GM23338 (cell line): ENCODE data around the gene IFT74. TPM values are rescaled to one million over a fixed set of nuclear protein-coding genes. Genes with fewer than 3 reads are reported as not detected.

Experiments
- polyA plus RNA-seq: library from polyadenylated mRNA; unstranded; fragments of >200 nt; fragmentation: Nextera tagmentation; extraction: Ambion mirVana; gene quantifications from 2 replicates; pipeline ENCODE4 v1.2.1, GENCODE V29; 2016
- total RNA-seq: library from RNA; depleted of rRNA; stranded (reverse); fragments of >200 nt; shearing (Covaris generic); gene quantifications from 2 replicates; pipeline ENCODE4 v1.2.3, GENCODE V29; 2014; rRNA removed

Gene IFT74
- total and polyA plus RNA-seq, 2 experiments from 2014 or later: 14.6 to 30.0 TPM

Other genes starting within 250 kb of the IFT74 start
- gene CAAP1, start 63.6 kb upstream of the IFT74 start, total RNA-seq: 47.9 and 57.9 TPM in 2 replicates
- 56.2 and 59.7 TPM in 2 replicates for gene CAAP1, start 63.6 kb upstream of the IFT74 start, polyA plus RNA-seq
- gene PLAA, start 9.2 kb upstream of the IFT74 start, total RNA-seq: 72.1 and 78.3 TPM in 2 replicates
- 21.3 and 24.8 TPM in 2 replicates for gene PLAA, start 9.2 kb upstream of the IFT74 start, polyA plus RNA-seq
- gene LRRC19, start 49.3 kb downstream of the IFT74 start, total RNA-seq: not detected in 2 replicates
- gene LRRC19, start 49.3 kb downstream of the IFT74 start, polyA plus RNA-seq: 0.59 and 0.71 TPM in 2 replicates
- gene TEK, start 152.8 kb downstream of the IFT74 start, total RNA-seq: 7.9 and 9.4 TPM in 2 replicates
- 1.5 and 1.9 TPM in 2 replicates for gene TEK, start 152.8 kb downstream of the IFT74 start, polyA plus RNA-seq